ENCODE data around the gene RNFT2. TPM values are rescaled to one million over a fixed set of nuclear protein-coding genes. Genes with fewer than 3 reads are reported as not detected.
A peak's percentile ranks its signal among the peaks of the same experiment; 100 is the strongest.

Gene RNFT2
- total RNA-seq, 1 experiment from 2014 or later, result 27.7 TPM

GRCh38 chr12:116693286-116694227, 44.6 kb upstream of the RNFT2 start:
- H3K9me3 Mint-ChIP-seq, result peaks cover 8% of the 10 kb centered on the region
- peaks cover 18% of the 10 kb centered on the region for H3K4me1 Mint-ChIP-seq
- H3K27me3 Mint-ChIP-seq (ENCODE audit: low read depth), result peaks cover 17% of the 10 kb centered on the region
- H3K27ac Mint-ChIP-seq, result no peak overlapping the region
- TF ChIP-seq, protein P1, sequence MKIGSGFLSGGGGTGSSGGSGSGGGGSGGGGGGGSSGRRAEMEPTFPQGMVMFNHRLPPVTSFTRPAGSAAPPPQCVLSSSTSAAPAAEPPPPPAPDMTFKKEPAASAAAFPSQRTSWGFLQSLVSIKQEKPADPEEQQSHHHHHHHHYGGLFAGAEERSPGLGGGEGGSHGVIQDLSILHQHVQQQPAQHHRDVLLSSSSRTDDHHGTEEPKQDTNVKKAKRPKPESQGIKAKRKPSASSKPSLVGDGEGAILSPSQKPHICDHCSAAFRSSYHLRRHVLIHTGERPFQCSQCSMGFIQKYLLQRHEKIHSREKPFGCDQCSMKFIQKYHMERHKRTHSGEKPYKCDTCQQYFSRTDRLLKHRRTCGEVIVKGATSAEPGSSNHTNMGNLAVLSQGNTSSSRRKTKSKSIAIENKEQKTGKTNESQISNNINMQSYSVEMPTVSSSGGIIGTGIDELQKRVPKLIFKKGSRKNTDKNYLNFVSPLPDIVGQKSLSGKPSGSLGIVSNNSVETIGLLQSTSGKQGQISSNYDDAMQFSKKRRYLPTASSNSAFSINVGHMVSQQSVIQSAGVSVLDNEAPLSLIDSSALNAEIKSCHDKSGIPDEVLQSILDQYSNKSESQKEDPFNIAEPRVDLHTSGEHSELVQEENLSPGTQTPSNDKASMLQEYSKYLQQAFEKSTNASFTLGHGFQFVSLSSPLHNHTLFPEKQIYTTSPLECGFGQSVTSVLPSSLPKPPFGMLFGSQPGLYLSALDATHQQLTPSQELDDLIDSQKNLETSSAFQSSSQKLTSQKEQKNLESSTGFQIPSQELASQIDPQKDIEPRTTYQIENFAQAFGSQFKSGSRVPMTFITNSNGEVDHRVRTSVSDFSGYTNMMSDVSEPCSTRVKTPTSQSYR (CRISPR knock-in tag; IDR thresholded peaks at IDR 0.05), result no peak
- no peak for TF ChIP-seq MAX (CRISPR knock-in tag; IDR thresholded peaks at IDR 0.05)
- no peak for TF ChIP-seq ZNF671 (CRISPR knock-in tag; IDR thresholded peaks at IDR 0.05)
- TF ChIP-seq RORB (CRISPR knock-in tag; IDR thresholded peaks at IDR 0.05), result no peak
- no peak for TF ChIP-seq FOXJ3 (CRISPR knock-in tag; IDR thresholded peaks at IDR 0.05; ENCODE audit: borderline replicate concordance)
- no peak for TF ChIP-seq CDX4 (CRISPR knock-in tag; IDR thresholded peaks at IDR 0.05; ENCODE audit: borderline replicate concordance)
- DNase-seq (ENCODE audit: low spot score) (no peak), ATAC-seq (peak; percentile 18)
- H3K4me3 Mint-ChIP-seq, result peak overlapping the region; percentile 59
- ChIA-PET POLR2A (interaction anchor here (0.6 kb wide), 1 partner anchor 410 kb away, joined by 7 read pairs; no protein-coding TSS in a partner anchor), CTCF (interaction anchor here (0.5 to 1.3 kb wide), 5 partner anchors 10 to 457 kb away, joined by 3 to 8 read pairs (median 3); no protein-coding TSS in a partner anchor)
- peaks cover 4% of the 10 kb centered on the region for H3K36me3 Mint-ChIP-seq

DNA sequence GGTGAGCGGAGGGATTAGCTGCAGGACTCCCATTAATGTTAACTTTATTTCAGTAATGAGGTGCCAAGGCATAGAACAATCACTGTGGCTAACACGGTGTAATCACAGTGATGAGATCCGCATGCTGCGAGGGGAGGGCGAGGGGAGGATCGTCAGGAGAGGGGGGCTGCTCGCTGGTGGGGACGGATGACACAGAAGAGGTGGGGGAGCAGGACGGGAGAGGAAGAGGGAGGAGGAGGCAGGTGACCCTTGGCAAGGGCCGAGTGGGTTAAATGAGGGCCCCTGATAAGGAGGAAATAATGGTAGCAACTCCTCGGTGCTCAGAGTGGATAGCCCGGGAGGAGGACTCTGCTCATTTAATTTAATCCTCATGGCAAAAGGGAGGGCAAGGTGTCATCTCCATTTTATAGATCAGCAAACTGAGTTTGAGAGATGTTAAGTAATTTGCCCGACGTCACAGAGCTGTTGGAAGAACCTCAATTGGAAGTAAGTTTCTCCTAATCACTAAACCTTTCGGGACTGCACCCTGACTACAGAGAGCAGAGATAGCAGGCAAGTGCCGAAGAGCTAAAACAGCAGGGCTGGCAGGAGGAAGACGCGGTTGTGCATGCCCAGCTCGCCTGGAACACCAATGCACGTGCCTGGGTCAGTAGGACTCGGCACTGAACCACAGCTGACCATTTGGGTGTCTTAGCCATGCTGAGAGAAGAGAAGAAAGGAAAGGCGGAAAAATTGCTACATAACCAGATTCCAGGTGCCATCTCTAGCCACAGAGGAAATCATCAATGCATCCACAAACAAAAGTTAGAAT, 43.3 kb upstream of the RNFT2 start:
- H3K4me1 Mint-ChIP-seq, result peaks cover 18% of the 10 kb centered on the region
- POLR2A ChIA-PET, result no interaction called here
- CTCF ChIA-PET, result interaction anchor here (0.6 to 1.1 kb wide), 2 partner anchors 168 to 213 kb away, joined by 3 to 5 read pairs; no protein-coding TSS in a partner anchor
- TF ChIP-seq FOXK1 (CRISPR knock-in tag; IDR thresholded peaks at IDR 0.05), result no peak
- no peak for TF ChIP-seq ZNF138 (CRISPR knock-in tag; conservative IDR thresholded peaks at IDR 0.05)
- TF ChIP-seq IRF1 (CRISPR knock-in tag; IDR thresholded peaks at IDR 0.05), result no peak
- no peak for TF ChIP-seq TEAD4 (CRISPR knock-in tag; IDR thresholded peaks at IDR 0.05)
- TF ChIP-seq, protein P2, sequence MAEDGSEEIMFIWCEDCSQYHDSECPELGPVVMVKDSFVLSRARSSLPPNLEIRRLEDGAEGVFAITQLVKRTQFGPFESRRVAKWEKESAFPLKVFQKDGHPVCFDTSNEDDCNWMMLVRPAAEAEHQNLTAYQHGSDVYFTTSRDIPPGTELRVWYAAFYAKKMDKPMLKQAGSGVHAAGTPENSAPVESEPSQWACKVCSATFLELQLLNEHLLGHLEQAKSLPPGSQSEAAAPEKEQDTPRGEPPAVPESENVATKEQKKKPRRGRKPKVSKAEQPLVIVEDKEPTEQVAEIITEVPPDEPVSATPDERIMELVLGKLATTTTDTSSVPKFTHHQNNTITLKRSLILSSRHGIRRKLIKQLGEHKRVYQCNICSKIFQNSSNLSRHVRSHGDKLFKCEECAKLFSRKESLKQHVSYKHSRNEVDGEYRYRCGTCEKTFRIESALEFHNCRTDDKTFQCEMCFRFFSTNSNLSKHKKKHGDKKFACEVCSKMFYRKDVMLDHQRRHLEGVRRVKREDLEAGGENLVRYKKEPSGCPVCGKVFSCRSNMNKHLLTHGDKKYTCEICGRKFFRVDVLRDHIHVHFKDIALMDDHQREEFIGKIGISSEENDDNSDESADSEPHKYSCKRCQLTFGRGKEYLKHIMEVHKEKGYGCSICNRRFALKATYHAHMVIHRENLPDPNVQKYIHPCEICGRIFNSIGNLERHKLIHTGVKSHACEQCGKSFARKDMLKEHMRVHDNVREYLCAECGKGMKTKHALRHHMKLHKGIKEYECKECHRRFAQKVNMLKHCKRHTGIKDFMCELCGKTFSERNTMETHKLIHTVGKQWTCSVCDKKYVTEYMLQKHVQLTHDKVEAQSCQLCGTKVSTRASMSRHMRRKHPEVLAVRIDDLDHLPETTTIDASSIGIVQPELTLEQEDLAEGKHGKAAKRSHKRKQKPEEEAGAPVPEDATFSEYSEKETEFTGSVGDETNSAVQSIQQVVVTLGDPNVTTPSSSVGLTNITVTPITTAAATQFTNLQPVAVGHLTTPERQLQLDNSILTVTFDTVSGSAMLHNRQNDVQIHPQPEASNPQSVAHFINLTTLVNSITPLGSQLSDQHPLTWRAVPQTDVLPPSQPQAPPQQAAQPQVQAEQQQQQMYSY (CRISPR knock-in tag; IDR thresholded peaks at IDR 0.05), result no peak
- TF ChIP-seq E2F1 (CRISPR knock-in tag; IDR thresholded peaks at IDR 0.05), result no peak
- no peak for TF ChIP-seq GABPB1 (CRISPR knock-in tag; IDR thresholded peaks at IDR 0.05)
- no peak for TF ChIP-seq JAZF1 (CRISPR knock-in tag; IDR thresholded peaks at IDR 0.05)
- TF ChIP-seq RELA (CRISPR knock-in tag; IDR thresholded peaks at IDR 0.05; ENCODE audit: borderline replicate concordance), result no peak
- no peak for TF ChIP-seq AFF4 (CRISPR knock-in tag; IDR thresholded peaks at IDR 0.05; ENCODE audit: borderline replicate concordance)
- no peak for TF ChIP-seq SP1 (CRISPR knock-in tag; conservative IDR thresholded peaks at IDR 0.05)
- TF ChIP-seq NFYB (CRISPR knock-in tag; conservative IDR thresholded peaks at IDR 0.05; ENCODE audit: low read depth), result no peak
- peaks cover 17% of the 10 kb centered on the region for H3K27me3 Mint-ChIP-seq (ENCODE audit: low read depth)
- no peak for DNase-seq (ENCODE audit: low spot score)
- ATAC-seq, result no peak
- H3K36me3 Mint-ChIP-seq, result peaks cover 4% of the 10 kb centered on the region
- H3K27ac Mint-ChIP-seq, result no peak overlapping the region
- peaks cover 8% of the 10 kb centered on the region for H3K9me3 Mint-ChIP-seq
- no peak overlapping the region for H3K4me3 Mint-ChIP-seq
